ENCODE measurements around the gene MITF.

DNA sequence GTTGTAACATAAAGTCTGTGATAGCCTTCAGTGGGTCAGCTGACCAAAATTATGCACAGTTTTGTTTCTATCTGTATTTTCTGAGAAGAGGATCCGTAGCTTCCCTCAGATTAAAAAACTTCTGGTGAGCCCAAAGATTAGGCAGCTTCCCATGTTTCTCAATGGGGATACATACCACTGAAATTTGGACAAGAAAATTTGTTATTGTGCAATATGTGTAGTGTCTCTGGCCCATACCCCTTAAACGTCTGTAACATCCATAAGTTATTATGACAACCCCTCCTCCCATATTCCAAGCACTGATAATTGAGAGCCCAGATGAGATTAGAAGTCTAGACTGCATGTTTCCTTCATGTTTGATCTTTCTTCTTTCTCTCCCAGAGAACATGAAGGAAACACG lies 1.9 kb upstream of the MITF start:
- TF ChIP-seq, protein P1, sequence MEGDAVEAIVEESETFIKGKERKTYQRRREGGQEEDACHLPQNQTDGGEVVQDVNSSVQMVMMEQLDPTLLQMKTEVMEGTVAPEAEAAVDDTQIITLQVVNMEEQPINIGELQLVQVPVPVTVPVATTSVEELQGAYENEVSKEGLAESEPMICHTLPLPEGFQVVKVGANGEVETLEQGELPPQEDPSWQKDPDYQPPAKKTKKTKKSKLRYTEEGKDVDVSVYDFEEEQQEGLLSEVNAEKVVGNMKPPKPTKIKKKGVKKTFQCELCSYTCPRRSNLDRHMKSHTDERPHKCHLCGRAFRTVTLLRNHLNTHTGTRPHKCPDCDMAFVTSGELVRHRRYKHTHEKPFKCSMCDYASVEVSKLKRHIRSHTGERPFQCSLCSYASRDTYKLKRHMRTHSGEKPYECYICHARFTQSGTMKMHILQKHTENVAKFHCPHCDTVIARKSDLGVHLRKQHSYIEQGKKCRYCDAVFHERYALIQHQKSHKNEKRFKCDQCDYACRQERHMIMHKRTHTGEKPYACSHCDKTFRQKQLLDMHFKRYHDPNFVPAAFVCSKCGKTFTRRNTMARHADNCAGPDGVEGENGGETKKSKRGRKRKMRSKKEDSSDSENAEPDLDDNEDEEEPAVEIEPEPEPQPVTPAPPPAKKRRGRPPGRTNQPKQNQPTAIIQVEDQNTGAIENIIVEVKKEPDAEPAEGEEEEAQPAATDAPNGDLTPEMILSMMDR (IDR thresholded peaks at IDR 0.05), result no peak
- TF ChIP-seq RFX5 (IDR thresholded peaks at IDR 0.05; ENCODE audit: low read length), result no peak
